Measurements from ENCODE around the gene IFNL1.
"Not testable (repeated sequence)": the region's sequence is repeated elsewhere in the genome, so short reads cannot be mapped to it uniquely, and the experiment has no call there.

IFNL1 gene

DNA sequence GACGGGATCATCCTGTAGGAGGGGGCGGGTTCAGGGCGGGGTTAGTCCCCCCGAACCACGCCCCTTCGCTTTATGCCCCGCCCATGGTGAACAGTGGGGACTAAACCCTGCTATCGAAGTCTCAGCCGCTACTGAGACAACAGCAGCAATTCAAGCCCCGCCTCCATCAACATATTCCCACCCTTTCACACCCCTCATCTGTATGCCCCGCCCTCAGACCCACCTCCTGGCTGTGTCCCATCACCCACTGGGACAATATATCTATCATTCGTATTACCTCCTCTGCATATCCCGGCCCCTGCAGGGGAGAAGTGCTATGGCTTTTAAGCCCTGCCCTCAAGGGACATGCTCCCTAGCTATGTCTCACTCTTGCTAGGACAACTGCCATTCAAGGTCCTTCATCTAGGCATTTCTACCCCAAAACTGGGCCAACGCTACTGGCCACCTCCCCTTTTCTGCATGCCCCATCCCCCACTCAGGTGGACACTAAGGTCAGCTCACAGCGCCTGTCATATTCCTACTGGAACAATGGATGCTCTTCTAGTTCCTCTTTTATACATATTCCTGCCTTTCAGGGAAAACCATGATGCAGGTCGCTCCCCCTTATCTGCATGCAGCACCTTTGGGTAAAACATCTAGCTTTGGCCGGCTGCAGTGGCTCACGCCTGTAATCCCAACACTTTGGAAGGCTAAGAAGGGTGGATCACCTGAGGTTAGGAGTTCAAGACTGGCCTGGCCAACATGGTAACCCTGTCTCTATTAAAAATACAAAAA lies 12.5 kb downstream of the IFNL1 start:
- DNase-seq (ENCODE audit: low read depth in 2 of 2), result no peak

DNA sequence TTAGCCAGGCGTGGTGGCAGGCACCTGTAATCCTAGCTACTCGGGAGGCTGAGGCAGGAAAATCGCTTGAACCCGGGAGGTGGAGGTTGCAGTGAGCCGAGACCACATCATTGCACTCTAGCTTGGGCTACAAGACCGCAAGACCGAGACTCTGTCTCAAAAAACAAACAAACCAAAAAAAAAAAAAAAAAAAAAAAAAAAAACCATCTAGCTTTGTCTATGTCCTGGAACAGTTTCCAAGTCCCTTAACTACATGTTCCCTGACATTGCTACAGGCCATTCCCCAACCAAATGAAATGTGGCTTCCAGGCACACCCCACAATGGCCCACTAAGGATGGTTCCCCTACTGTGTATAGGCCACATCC lies 13.1 kb downstream of the IFNL1 start:
- DNase-seq (ENCODE audit: low read depth in 2 of 2), result not testable (repeated sequence)

DNA sequence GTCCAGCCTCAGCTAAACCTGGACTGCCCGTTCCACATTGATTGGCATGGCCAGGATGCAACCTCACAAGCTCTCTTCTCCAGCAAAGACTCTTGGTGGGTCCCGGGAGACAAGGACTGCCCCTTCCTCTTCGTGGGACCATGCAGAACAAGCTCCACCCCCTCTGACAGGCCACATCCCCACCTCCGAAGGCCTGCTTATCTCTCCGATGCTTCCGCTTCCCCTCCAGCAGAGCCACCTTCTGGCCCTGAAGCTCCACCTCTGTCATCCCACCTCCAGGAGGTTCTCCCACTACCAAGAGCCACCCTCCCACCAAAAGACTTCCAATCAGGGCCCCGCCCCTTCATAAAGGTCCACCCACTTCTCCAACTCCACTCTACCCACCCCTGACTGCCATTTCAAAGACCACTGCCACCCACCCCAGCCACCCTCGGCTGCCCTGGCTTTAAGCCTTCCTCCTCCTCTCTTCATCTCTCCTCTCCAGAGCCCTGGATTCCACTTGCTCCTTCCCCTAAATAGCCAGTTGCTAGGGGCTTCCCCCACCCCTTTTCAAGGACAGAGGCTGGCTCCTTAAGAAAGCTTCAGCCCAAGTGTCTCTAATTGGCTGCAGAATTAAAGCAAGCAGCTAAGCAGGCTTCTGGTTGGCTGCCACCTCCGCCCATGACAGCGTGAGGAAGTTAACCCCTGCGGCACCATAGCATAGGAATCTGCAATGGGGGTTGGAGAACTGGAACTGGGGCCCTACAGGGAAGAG lies 14.5 kb downstream of the IFNL1 start:
- DNase-seq (ENCODE audit: low read depth in 2 of 2), result no peak

DNA sequence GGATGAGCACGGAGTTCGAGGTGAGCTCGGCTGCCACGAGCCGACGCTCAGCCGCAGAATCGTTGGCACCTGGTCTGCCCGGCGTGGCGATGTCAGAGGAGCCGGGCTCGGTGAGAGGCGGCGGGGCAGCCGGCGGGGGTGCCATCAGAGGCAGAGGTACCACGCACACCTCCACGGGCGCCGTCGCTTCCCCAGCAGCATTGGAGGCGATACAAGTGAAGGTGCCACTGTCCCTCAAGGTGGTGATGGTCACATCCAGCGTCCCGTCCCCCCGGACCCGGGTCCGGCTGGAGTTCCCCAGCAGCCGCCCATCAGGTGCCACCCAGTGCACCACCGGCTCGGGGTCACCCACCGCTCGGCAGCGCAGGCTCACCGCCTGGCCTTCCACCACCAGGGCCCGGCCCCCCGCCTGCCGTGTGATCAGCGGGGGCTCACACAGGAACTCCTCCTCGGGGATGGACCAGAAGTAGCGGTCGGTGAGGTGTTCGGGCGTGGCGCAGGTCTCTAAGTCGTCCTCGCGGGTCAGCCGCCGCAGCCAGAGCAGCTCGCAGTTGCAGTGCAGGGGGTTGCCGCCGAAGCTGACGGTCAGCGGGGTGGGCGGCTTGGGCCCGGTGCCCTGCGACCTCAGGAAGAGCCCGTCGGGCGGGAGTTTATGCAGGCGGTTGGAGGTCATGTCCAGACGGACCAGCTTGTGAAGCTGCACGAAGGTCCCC lies 18.0 kb downstream of the IFNL1 start:
- DNase-seq (ENCODE audit: low read depth in 2 of 2), result no peak

DNA sequence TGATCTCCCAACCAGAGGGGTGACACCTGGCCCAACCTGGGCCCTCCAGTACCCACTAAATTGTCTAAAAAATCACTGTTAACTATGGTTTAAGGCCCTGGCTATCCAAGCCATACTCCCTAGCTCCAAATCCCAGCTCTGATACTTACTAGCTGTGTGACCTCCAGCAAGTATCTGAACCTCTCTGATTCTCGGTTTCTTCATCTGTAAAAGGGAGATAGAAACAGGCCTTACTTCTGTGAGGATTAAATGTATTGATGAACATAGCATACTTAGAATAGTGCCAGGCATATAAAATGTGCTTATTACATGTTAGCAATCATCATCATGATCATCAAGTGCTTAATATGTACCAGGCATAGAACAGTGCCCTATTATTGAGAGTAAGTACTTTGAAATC lies 19.7 kb downstream of the IFNL1 start:
- DNase-seq (ENCODE audit: low read depth in 2 of 2), result no peak

DNA sequence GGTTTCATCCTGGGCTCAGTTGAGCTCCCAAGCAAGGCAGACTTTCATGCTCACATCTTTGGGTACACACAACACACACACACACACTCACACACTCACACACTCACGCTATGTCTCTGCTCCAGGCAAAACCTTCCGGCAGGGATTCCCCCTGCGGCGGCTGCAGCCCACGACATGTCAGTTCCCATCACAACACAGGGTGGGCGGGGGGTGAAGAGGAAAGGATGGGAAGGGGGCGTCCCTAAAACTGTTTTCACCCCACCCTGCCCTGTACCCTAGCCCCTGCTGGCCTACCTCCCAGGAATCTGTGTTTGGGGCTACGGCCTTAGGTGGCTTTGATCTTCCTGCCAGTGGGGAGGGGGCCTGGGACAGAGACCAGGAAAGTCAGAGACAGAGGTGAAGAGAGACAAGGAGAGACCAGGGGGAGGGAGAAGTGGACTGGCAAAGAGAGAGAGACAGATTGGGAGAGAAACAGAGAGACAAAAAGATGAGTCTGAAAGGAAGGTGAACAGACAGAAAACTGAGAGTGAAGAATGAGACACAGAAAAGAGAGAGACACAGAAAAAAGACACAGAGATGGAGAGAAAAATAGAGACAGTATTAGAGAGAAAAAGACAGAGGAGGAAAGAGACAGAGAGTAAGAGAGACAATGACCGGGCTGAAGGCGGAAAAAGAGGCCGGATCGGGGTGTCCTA lies 20.6 kb downstream of the IFNL1 start:
- no peak for DNase-seq (ENCODE audit: low read depth in 2 of 2)

DNA sequence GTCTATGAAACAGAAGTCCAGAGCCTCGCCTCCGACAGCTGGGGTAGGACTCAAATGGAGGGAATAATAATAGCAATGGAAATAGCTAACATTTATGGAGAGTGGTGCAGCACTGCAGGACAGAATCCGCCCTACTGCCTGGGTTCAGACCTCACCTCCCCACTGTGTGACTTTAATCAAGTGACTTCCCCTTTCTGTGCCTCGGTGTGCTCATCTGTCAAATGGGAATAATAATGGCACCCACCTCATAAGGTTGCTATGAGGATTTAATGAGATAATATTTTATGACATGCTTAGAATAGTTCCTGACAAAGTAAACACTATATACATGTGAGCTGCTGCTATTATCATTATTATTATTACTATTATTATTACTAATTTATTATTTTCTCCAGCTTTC lies 21.3 kb downstream of the IFNL1 start:
- DNase-seq (ENCODE audit: low read depth in 2 of 2), result no peak

DNA sequence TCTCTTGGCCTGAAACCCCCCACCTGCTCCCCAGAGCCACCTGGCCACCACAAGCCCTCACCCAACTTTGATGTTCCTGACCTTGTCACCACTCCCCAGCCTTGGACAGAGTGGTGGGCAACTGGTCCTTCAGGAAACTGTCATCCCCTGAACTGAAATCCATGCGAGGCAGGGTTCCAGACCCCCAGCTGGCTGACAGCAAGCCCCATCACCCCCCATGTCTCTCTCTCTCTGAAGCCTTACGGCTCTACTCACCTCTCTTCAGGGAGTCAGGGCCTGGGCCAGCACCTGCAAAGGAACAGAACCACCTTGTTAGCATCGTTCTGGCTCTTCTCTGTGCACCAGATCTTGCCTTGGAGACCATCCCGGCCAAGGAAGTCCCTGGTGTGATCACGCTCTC lies 21.9 kb downstream of the IFNL1 start:
- DNase-seq (ENCODE audit: low read depth in 2 of 2), result no peak

DNA sequence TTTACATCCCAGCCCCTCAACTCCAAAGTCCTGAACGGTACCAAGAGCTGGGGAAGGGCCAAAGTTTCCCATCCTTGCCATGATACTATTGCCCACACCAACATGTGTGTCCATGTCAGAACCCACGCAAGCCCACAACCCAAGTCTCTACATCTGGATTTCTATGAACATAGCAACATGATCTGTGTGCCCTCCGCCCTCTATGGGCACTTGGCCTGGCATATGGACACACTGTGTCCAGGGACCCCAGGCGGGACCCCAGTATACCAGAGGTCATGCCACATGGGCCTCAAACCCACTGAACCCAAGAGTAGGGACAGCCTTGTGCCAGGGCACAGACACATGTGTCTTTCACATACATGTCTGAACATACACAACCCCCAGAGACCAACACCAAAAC lies 22.5 kb downstream of the IFNL1 start:
- DNase-seq (ENCODE audit: low read depth in 2 of 2), result no peak

DNA sequence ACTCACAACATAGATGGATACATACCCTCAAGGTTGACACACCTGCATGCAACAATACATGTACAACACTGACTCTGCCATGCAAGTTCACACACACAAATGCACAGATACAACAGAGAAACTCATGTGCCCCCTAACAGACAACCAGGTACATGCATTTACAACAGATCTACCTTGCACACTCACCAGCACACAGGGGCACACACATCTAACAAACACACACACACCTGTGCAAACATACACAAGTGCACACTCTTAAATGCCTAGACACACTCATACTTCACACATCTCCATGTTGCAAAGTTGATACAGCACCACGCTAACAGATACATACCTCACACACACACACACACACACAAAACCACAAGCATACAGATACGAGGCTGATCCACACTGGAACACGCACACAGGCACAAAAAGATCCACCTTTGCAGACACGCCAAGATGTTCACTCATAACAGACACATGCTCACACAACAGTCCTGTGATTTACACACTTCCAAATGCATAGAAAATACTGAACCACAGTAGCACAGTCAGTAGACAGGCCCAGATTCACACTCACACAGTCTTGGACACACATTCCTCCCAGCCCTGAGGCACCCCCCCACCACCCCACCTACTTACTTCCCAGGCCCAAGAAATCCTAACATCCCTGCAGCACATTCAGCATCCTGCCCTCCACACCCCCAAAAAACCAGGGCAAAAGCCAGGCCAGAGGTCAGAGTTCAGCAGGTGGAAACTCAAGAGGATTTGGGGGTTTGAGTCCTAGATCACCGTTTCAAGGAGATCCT lies 23.1 kb downstream of the IFNL1 start:
- no peak for DNase-seq (ENCODE audit: low read depth in 2 of 2)

DNA sequence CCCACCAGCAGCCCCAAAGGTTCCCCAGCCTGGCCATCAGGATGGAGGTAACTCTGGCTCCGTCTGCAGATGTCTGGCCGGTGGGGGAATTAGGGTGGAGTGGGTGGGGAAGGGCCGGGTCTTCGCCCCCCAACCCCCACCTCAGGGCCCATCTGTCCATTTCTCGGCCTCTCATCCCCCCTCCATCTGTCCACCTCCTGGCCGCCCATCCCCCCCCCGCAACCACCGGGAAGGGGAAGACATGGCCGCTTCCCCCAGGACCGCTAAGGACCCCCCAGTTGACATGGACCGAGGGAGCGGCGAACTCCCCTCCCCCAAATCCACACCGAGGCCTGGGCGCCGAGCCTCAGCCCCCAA lies 23.7 kb downstream of the IFNL1 start:
- DNase-seq (ENCODE audit: low read depth in 2 of 2), result no peak

DNA sequence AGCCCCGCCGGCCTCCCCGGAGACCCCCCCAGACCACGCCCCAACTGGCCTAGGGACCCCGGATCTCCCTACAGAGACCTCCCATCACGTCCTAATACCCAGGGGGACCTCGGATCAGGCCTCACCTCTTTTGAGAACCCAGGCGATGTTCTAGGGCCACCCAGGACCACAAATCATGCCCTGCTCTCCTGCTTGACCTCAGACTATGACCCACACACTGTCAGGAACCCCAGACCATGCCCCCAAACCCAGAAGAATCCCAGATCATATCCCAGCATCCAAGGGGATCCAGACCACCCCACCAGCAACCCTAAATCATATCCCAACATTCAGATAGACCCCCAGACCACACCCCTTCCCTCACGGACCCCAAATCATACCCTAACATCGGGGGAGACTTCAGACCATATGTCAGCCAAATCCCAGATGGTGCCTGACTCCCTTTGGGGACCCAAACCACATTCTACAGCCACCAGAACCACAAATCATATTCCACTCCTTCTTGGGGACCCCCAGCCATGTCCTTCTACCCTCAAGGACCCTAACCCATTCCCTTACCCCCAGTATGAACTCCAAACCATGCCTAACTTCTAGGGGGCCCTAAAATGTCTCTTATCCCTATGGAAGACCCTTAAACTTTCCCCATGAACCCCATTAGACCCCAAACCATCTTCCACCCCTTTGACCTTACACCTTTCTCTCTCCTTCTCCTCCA lies 25.1 kb downstream of the IFNL1 start:
- no peak for DNase-seq (ENCODE audit: low read depth in 2 of 2)

DNA sequence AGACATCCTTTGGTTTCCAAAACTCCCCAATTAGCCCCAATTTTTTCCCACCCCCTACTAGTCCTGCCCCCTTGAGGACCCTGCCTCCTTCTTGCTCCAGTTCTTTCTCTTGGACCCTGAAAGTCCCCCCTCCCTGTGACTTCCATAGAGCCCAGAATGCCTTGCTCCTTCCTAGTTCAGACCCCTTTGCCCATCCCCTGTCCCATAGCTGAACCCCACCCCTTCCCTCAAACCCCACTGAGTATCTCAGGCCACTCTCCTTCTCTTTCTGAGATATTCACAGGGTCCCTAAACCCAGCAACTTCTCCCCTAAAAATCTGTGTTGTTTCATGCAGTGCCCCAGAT lies 25.6 kb downstream of the IFNL1 start:
- no peak for DNase-seq (ENCODE audit: low read depth in 2 of 2)

DNA sequence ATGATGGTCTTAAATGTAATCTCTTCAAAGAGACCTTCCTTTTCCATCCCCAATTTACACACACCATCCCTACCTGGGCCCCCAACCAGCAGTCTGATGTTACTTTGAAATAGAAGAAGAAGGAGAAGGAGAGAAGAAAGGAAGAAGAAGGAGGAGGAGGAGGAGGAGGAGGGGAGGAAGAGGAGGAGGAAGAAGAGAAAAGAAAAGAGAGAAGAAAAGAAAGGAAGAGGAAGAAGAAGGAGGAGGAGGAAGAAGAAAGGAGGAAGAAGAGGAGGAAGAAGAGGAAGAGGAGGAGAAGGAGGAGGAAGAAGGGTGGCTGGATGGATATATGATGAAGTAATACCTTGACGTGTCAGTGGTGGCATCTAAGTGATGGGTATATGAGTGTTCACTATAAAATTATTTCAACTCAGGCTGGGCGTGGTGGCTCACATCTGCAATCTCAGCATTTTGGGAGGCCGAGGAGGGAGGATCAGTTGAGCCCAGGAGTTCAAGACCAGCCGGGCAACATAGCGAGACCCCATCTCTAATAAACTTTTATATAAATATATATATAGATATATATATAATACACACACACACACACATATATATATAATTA lies 28.1 kb downstream of the IFNL1 start:
- no peak for DNase-seq (ENCODE audit: low read depth in 2 of 2)

DNA sequence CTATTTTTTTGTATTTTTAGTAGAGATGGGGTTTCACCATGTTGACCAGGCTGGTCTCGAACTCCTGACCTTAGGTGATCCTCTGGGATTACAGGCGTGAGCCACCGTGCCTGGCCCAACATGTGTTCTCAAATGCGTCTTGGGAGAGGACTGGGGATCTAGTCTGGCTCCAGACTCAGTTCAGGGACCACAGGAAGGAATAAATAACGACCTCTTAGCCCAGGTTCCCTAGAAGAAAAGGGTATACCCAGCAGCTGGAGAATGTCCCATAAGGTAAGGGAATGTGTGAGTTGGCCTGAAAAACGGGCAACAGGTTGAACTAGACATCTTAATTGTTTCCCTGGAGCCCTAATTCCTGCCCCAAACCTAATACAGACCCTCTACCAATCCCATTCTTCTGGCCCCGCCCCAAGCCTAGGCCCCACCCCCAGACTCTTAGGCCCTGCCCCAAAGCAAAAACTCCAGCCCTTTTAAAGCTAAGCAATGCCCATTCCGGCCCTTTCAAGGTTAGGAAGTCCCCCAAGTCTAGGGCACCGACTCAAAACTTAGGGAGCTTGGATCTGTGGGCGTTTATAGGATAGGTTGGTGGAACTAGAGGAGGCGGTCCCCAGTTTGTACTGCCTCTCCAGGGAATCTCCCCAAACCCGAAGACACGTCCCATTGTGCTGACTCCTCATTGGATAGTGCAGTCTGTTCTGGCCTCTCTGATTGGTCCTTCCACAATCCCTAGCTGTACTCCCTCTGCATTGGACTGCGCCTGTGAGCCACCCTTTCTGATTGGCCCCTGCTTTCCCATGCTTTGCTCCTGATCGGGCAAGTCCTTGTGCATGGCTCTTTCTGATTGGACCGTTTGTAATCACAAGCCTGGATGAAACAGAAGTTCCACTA lies 29.8 kb downstream of the IFNL1 start:
- DNase-seq (ENCODE audit: low read depth in 2 of 2), result no peak

DNA sequence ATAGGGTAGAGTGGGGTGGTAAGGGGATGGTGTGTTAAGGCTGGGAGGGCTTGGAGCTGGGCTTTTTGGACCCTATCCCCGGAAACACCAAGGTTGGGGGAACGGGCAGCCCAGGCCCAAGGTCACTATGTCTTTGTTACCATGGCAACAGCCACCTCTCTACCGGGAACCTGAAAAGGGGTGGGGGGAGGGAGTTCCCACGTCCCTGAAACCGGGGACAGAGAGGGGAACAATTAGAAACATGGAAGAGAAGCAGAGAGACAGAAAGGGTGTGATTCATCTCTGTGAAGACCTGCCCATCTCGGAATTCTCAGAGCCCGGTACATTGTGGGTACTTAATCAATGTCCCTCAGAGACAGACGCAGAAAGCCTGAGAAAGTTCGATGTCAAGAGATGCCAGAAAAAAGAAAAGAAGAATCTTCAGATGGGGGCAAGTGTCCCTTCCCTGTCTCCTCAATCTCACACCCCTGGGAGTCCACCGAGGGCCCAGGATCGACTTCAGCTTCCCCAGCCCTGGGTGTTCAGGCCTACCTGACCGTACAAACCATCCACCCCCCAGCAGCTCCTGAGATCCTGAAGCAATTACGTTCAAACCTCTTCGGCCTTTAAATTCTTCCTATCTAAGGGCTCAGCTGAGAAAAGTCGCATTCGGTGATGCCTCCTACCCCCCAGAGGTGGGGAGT lies 31.3 kb downstream of the IFNL1 start:
- DNase-seq (ENCODE audit: low read depth in 2 of 2), result no peak

DNA sequence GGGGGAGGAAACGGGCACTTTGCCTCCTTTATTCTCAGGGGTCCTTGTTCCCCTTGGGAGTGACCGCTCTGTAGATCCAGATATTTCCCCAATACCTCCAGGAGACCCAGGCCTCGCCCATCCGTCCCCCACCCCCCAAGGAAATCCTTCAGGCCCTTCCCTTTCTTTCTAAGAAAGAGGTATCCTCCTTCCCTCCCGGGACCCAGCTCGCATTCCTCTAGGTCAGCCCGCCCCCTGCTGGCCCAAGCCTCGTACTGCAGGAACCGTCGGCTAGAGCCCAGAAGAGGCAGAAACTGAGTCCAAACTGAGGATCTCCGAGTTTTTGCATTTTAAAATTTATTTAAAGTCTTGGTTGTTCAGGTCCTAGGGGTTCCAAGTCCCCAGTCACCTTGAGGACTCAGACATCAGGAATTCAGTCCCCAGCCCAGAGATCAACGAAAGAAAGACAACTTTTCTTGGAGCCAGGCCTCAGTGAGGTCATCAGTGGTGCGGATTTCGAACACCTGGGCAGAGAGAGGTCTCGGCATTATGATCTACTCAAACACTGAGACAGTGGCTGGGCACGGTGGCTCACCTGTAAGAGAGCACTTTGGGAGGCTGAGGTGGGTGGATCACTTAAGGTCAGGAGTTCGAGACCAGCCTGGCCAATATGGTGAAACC lies 32.0 kb downstream of the IFNL1 start:
- peak; percentile 65 to 83 for DNase-seq (ENCODE audit: low read depth in 2 of 2)

DNA sequence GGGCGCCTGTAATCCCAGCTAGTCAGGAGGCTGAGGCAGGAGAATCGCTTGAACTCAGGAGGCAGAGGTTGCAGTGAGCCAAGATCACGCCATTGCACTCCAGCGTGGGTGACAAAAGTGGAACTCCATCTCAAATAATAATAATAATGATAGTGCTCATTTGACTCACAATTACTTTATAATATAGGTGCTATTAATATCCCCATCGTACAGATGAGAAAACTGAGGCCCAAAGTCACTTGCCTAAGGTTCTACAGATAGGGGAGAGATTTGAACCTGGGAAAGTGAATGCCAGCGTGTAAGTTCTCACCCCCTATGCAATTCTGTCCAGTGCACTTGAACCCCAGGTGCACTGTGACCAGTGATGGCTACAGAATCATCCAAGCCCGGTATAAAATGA lies 33.7 kb downstream of the IFNL1 start:
- DNase-seq (ENCODE audit: low read depth in 2 of 2), result no peak
